Naive B cell (primary cell): ENCODE results near the gene NELFB. TPM values are rescaled to one million over a fixed set of nuclear protein-coding genes. Genes with fewer than 3 reads are reported as not detected.
A peak's percentile ranks its signal among the peaks of the same experiment; 100 is the strongest.

Source experiments
- ATAC-seq, 2 donors: fragments of 150-1000 bp; cut with Tn5 transposase; 2 replicates each; pipeline ENCODE4 v1.10.0; 2021; ENCODE audit warnings: low read depth in 2 of 2, mild to moderate bottlenecking in 2 of 2, moderate library complexity in 2 of 2
- DNase-seq: peaks from one replicate; pipeline ENCODE4 v3.0.0; 2022
- H3K27ac Mint-ChIP-seq, 6 donors: one replicate each; pipeline ENCODE4 v1.8.0; 2020 to 2022; ENCODE audit warnings: mild to moderate bottlenecking in 6 of 6, mixed read lengths in 6 of 6, moderate library complexity in 5 of 6, inconsistent platforms in 2 of 6
- H3K27me3 Mint-ChIP-seq, 3 donors: one replicate each; pipeline ENCODE4 v1.8.0; 2021 to 2022; ENCODE audit warnings: mixed read lengths in 3 of 3, mild to moderate bottlenecking in 1 of 3
- H3K36me3 Mint-ChIP-seq, 2 donors: one replicate each; pipeline ENCODE4 v1.8.0; 2020 to 2022; ENCODE audit warnings: mixed read lengths in 2 of 2, inconsistent platforms in 1 of 2, mild to moderate bottlenecking in 1 of 2
- H3K4me1 Mint-ChIP-seq, 3 donors: one replicate each; pipeline ENCODE4 v1.8.0; 2020 to 2022; ENCODE audit warnings: mixed read lengths in 3 of 3, inconsistent platforms in 1 of 3, mild to moderate bottlenecking in 1 of 3, moderate library complexity in 1 of 3
- H3K4me3 Mint-ChIP-seq, 8 donors: one replicate each; pipeline ENCODE4 v1.8.0; 2020 to 2022; ENCODE audit warnings: mild to moderate bottlenecking in 8 of 8, mixed read lengths in 8 of 8, moderate library complexity in 8 of 8, inconsistent platforms in 2 of 8
- H3K9me3 Mint-ChIP-seq, 7 donors: one replicate each; pipeline ENCODE4 v1.8.0; 2020 to 2022; ENCODE audit warnings: mixed read lengths in 7 of 7, mild to moderate bottlenecking in 5 of 7, inconsistent platforms in 2 of 7, moderate library complexity in 1 of 7
- polyA plus RNA-seq, 6 donors: library from polyadenylated mRNA; unstranded; fragments of 300-500 nt; fragmentation: Illumina TruSeq; gene quantifications; one replicate each; pipeline ENCODE4 v1.2.3, GENCODE V29; 2021; ENCODE audit warnings: low read depth in 6 of 6

The NELFB gene
- polyA plus RNA-seq, 6 donors from 2014 or later: 23.5 to 37.8 (median 27.2) TPM

GRCh38 chr9:137301081-137301947 is 46.2 kb downstream of the NELFB start:
- H3K4me3 Mint-ChIP-seq: peak overlapping the region; percentile 63 to 91 (median 76)
- H3K27me3 Mint-ChIP-seq: peaks cover 13 to 43% (median 18%) of the 10 kb centered on the region in 3 donors
- peaks cover 16 to 28% (median 20%) of the 10 kb centered on the region in 3 donors for H3K4me1 Mint-ChIP-seq
- ATAC-seq (peak; percentile 5 to 6), DNase-seq (no peak)
- peak overlapping the region in 1 of 6 donors; percentile 69 for H3K27ac Mint-ChIP-seq
- no peaks in the 10 kb centered on the region for H3K36me3 Mint-ChIP-seq
- H3K9me3 Mint-ChIP-seq: no peaks in the 10 kb centered on the region

GRCh38 chr9:137302118-137302448 is 47.0 kb downstream of the NELFB start, which contains the start of gene NRARP:
NRARP (minus strand) TSS chr9:137302271; CDS start chr9:137301928, 343 bp downstream.
- peak within 1 kb of the TSS in 1 of 6 donors; percentile 69 for H3K27ac Mint-ChIP-seq
- peaks cover 10 to 28% (median 15%) of the 10 kb centered on the region in 3 donors for H3K4me1 Mint-ChIP-seq
- DNase-seq (peak; percentile 95), ATAC-seq (peak; percentile 86 to 87)
- no peaks in the 10 kb centered on the region for H3K9me3 Mint-ChIP-seq
- H3K36me3 Mint-ChIP-seq: no peaks in the 10 kb centered on the region
- H3K27me3 Mint-ChIP-seq: peaks cover 11 to 43% (median 13%) of the 10 kb centered on the region in 3 donors
- peak within 1 kb of the TSS; percentile 52 to 86 (median 66) for H3K4me3 Mint-ChIP-seq

DNA sequence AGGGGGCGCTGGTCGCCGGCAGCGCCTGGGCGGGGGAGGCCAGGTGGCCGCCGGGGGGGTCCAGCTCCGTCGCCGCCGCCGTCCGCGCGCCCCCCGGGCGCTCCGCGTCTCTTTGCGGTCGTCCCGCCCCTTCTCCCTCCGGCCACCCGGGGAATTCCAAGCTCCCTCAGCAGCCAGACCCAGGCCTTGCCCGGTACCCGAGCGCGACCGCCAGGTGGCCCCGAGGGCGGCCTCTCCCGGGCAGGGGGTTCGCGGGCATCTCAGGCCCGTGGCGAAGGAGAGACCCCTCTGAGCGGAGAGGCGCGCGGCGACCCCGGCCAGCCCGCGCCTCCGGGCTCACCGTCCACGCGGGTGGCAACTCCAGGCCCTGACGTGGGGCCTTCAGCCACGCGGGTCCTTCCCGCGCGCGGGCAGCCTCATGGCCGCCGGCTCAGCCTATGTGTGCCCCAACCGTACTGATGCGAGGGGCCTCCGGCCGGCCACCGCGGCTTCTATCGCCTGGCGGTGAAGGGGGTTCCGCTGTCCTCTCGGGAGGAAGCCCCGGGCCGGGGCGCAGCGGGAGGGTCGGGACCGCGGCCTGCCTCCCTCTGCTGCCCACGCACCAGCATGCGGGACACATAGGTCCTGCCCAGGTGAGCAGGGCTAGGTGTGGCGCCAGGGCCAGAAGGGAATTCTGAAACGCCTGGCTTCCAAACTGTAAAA is 47.5 kb downstream of the NELFB start:
- ATAC-seq (peak; percentile 64 to 66), DNase-seq (no peak)
- peak overlapping the region in 1 of 6 donors; percentile 69 for H3K27ac Mint-ChIP-seq
- H3K36me3 Mint-ChIP-seq: no peaks in the 10 kb centered on the region
- peaks cover 11 to 29% (median 13%) of the 10 kb centered on the region in 3 donors for H3K4me1 Mint-ChIP-seq
- no peaks in the 10 kb centered on the region for H3K9me3 Mint-ChIP-seq
- peak overlapping the region in 6 of 8 donors; percentile 15 to 69 (median 52) for H3K4me3 Mint-ChIP-seq
- H3K27me3 Mint-ChIP-seq: peaks cover 7 to 42% (median 9%) of the 10 kb centered on the region in 3 donors

GRCh38 chr9:137303151-137303892 is 48.2 kb downstream of the NELFB start:
- no peak for DNase-seq
- Mint-ChIP-seq H3K9me3 (no peaks in the 10 kb centered on the region), H3K27ac (no peak overlapping the region), H3K4me3 (peak overlapping the region; percentile 37 to 76 (median 52)), H3K27me3 (peaks cover 7 to 38% (median 9%) of the 10 kb centered on the region in 3 donors), H3K4me1 (peaks cover 11 to 29% (median 13%) of the 10 kb centered on the region in 3 donors), H3K36me3 (no peaks in the 10 kb centered on the region)
- no peak for ATAC-seq

DNA sequence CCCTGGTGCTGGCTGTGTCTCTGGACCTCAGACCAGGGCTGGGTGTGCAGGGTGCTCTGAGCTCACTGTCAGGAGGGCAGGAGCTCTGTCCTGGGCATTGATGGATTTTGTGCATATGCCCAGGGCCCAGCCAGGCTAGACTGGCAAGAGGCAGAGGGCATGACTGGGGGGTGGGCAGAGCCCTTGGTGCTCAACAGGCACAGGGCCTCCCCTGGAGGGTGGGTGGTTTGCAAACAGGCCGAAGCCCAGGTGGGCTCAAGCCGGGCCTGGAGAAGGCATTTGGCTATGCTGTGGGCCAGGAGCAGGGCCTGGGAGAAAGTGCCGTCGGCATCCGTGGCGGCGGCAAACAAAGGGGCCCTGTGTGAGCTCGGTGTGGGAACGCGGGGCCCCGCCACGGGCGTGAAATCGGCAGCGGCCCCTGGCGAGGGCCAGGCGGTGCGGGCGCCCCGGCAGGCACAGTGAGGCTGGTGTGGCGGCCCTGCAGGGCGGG is 48.8 kb downstream of the NELFB start:
- Mint-ChIP-seq H3K27ac (no peak overlapping the region), H3K36me3 (no peaks in the 10 kb centered on the region)

GRCh38 chr9:137304383-137305059 is 49.4 kb downstream of the NELFB start:
- Mint-ChIP-seq H3K4me3 (no peak overlapping the region), H3K27ac (no peak overlapping the region), H3K4me1 (peaks cover 11 to 29% (median 13%) of the 10 kb centered on the region in 3 donors), H3K27me3 (peaks cover 0 to 32% (median 9%) of the 10 kb centered on the region in 3 donors), H3K9me3 (no peaks in the 10 kb centered on the region), H3K36me3 (no peaks in the 10 kb centered on the region)
- DNase-seq (no peak), ATAC-seq (no peak)

More for the DNA sequence above, 48.8 kb downstream of the NELFB start:
- Mint-ChIP-seq H3K4me1 (peaks cover 11 to 29% (median 13%) of the 10 kb centered on the region in 3 donors), H3K27me3 (peaks cover 3 to 35% (median 9%) of the 10 kb centered on the region in 3 donors), H3K9me3 (no peaks in the 10 kb centered on the region), H3K4me3 (peak overlapping the region in 7 of 8 donors; percentile 37 to 76 (median 53))
- ATAC-seq (no peak), DNase-seq (no peak)

GRCh38 chr9:137305060-137305797 is 50.1 kb downstream of the NELFB start:
- Mint-ChIP-seq H3K36me3 (no peaks in the 10 kb centered on the region), H3K4me3 (peak overlapping the region in 3 of 8 donors; percentile 15 to 57 (median 35)), H3K27ac (peak overlapping the region in 1 of 6 donors; percentile 42), H3K4me1 (peaks cover 10 to 29% (median 11%) of the 10 kb centered on the region in 3 donors), H3K9me3 (no peaks in the 10 kb centered on the region), H3K27me3 (peaks cover 0 to 28% (median 4%) of the 10 kb centered on the region in 3 donors)
- DNase-seq (no peak), ATAC-seq (peak; percentile 15 to 16)

GRCh38 chr9:137305798-137306065 is 50.6 kb downstream of the NELFB start:
- Mint-ChIP-seq H3K4me1 (peaks cover 8 to 27% (median 9%) of the 10 kb centered on the region in 3 donors), H3K27ac (no peak overlapping the region), H3K36me3 (no peaks in the 10 kb centered on the region), H3K27me3 (peaks cover 0 to 28% (median 2%) of the 10 kb centered on the region in 3 donors), H3K9me3 (no peaks in the 10 kb centered on the region), H3K4me3 (peak overlapping the region in 1 of 8 donors; percentile 15)
- ATAC-seq (no peak), DNase-seq (no peak)

DNA sequence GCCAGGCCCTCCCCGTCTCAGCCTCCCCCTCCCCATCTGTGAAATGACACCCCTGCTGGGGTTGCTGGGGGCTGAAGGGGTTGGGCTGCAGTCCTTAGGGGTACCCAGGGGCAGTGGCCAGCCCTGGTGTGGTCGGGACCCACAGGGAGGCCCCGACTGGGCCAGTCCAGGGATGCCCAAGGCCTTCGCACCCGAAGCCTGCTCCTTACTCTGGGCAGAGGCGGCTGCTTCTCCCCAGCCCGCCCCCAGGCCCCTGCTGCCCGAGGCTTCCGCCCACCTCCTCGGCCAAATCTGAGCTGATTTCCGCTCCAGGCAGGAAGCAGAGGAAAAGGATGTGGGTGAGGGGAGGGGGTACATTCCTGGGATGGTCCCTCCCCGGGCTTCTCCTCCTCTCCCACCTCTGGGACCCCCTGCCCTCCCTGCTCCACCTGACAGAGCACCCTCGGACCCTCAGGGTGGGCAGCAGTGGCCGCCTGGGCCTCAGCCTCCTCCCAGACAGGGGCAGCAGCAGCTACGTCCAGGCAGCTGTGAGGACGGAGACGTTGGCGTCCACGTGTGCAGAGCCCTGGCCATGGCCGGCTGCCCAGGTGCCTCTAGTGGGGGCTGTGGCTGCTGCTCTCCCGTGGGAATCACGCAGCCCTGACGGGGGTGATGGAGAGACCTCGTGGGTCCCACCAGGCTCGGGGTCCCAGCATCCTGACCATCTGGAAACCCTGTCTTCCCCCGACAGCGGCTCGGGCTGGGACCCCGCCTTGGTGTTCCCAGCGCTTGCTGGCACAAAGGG is 51.1 kb downstream of the NELFB start:
- Mint-ChIP-seq H3K4me3 (peak overlapping the region in 1 of 8 donors; percentile 47), H3K4me1 (peaks cover 7 to 25% (median 7%) of the 10 kb centered on the region in 3 donors), H3K9me3 (no peaks in the 10 kb centered on the region), H3K27ac (no peak overlapping the region), H3K27me3 (peaks cover 0 to 28% (median 0%) of the 10 kb centered on the region in 3 donors), H3K36me3 (no peaks in the 10 kb centered on the region)
- DNase-seq (no peak), ATAC-seq (no peak)

GRCh38 chr9:137306850-137307254 is 51.7 kb downstream of the NELFB start:
- Mint-ChIP-seq H3K4me3 (peak overlapping the region in 3 of 8 donors; percentile 47 to 55 (median 54)), H3K27ac (no peak overlapping the region)
- ATAC-seq: no peak

GRCh38 chr9:137307255-137308056 is 52.3 kb downstream of the NELFB start:
- no peak for ATAC-seq
- no peaks in the 10 kb centered on the region for H3K9me3 Mint-ChIP-seq
- H3K4me3 Mint-ChIP-seq: peak overlapping the region in 4 of 8 donors; percentile 20 to 62 (median 54)
- H3K27ac Mint-ChIP-seq: peak overlapping the region in 1 of 6 donors; percentile 7
- peaks cover 0 to 28% (median 0%) of the 10 kb centered on the region in 3 donors for H3K27me3 Mint-ChIP-seq
- no peaks in the 10 kb centered on the region for H3K36me3 Mint-ChIP-seq
- no peak for DNase-seq
- peaks cover 7 to 25% (median 7%) of the 10 kb centered on the region in 3 donors for H3K4me1 Mint-ChIP-seq

More at GRCh38 chr9:137306850-137307254, 51.7 kb downstream of the NELFB start:
- Mint-ChIP-seq H3K27me3 (peaks cover 0 to 28% (median 0%) of the 10 kb centered on the region in 3 donors), H3K4me1 (peaks cover 7 to 25% (median 7%) of the 10 kb centered on the region in 3 donors), H3K36me3 (no peaks in the 10 kb centered on the region), H3K9me3 (no peaks in the 10 kb centered on the region)
- no peak for DNase-seq
